Ascending aorta (tissue), 2 donors: ENCODE data around the gene CLEC3B. TPM values are rescaled to one million over a fixed set of nuclear protein-coding genes. Genes with fewer than 3 reads are reported as not detected.
"Not testable (repeated sequence)": the region's sequence is repeated elsewhere in the genome, so short reads cannot be mapped to it uniquely, and the experiment has no call there.

ENCODE experiments used
- DNase-seq, 2 donors: peaks; one replicate each; pipeline ENCODE4 v3.0.0-alpha.2; 2019; ENCODE audit warnings: low spot score in 2 of 2
- H3K27ac ChIP-seq, 2 donors: fragments of 200-600 bp; sonication (generic); one replicate each; pipeline ENCODE4 v1.5.1; 2016 to 2017; ENCODE audit warnings: mild to moderate bottlenecking in 1 of 2
- H3K27me3 ChIP-seq: fragments of 200-600 bp; sonication (generic); one replicate; pipeline ENCODE4 v1.5.1; 2017
- H3K36me3 ChIP-seq, 2 donors: fragments of 200-600 bp; sonication (generic); one replicate each; pipeline ENCODE4 v1.5.1; 2016
- H3K4me1 ChIP-seq, 2 donors: fragments of 200-600 bp; sonication (generic); one replicate each; pipeline ENCODE4 v1.5.1; 2016 to 2017; ENCODE audit warnings: mild to moderate bottlenecking in 1 of 2
- H3K4me3 ChIP-seq, 2 donors: fragments of 200-600 bp; sonication (generic); one replicate each; pipeline ENCODE4 v1.5.1; 2016 to 2017; ENCODE audit warnings: mild to moderate bottlenecking in 1 of 2
- H3K9me3 ChIP-seq, 2 donors: fragments of 200-600 bp; sonication (generic); one replicate each; pipeline ENCODE4 v1.5.1; 2016
- intact Hi-C: fragments of 100-400 bp; cut with DNase I; formaldehyde crosslinking; loops from one replicate; pipeline ENCODE4 v1.15.1; 2023
- total RNA-seq: library from RNA; depleted of rRNA; stranded (reverse); fragments of >200 nt; gene quantifications from one replicate; pipeline ENCODE4 v1.1.0, GENCODE V29; 2016
- TF ChIP-seq, protein P1 (sequence below), 3 experiments: fragments of 200-600 bp in 2 of 3; fragments of 450-650 bp in 1 of 3; sonication (generic) in 2 of 3; IDR thresholded peaks; one replicate each; pipeline ENCODE4 v1.5.1; 2016 to 2019; ENCODE audit warnings: antibody characterized with exemption in 3 of 3, mild to moderate bottlenecking in 1 of 3, moderate library complexity in 1 of 3

CLEC3B gene
- total RNA-seq, 1 donor from 2014 or later, result 130 TPM

GRCh38 chr3:44984335-44984734, 41.8 kb upstream of the CLEC3B start:
- H3K4me3 ChIP-seq, result no peak overlapping the region
- intact Hi-C loops, result no loop called here
- H3K36me3 ChIP-seq, result no peaks in the 10 kb centered on the region
- H3K27ac ChIP-seq, result no peak overlapping the region
- TF ChIP-seq, protein P1, sequence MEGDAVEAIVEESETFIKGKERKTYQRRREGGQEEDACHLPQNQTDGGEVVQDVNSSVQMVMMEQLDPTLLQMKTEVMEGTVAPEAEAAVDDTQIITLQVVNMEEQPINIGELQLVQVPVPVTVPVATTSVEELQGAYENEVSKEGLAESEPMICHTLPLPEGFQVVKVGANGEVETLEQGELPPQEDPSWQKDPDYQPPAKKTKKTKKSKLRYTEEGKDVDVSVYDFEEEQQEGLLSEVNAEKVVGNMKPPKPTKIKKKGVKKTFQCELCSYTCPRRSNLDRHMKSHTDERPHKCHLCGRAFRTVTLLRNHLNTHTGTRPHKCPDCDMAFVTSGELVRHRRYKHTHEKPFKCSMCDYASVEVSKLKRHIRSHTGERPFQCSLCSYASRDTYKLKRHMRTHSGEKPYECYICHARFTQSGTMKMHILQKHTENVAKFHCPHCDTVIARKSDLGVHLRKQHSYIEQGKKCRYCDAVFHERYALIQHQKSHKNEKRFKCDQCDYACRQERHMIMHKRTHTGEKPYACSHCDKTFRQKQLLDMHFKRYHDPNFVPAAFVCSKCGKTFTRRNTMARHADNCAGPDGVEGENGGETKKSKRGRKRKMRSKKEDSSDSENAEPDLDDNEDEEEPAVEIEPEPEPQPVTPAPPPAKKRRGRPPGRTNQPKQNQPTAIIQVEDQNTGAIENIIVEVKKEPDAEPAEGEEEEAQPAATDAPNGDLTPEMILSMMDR (IDR thresholded peaks at IDR 0.05), result no peak
- no peaks in the 10 kb centered on the region for H3K9me3 ChIP-seq
- no peaks in the 10 kb centered on the region for H3K4me1 ChIP-seq
- no peak for DNase-seq
- H3K27me3 ChIP-seq, result no peaks in the 10 kb centered on the region

DNA sequence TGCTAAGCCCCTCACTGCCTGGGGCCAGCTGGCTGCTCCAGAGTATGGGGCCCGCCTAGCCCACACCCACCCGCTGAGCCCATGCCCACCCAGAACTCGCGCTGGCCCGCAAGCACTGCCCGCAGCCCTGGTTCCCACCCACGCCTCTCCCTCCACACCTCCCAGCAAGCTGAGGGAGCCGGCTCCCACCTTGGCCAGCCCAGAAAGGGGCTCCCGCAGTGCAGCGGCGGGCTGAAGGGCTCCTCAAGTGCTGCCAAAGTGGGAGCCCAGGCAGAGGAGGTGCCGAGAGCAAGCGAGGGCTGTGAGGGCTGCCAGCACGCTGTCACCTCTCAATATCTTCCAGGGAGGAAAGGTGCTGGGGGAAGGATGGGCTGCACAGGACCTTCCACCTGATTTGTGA, 39.8 kb upstream of the CLEC3B start:
- H3K27ac ChIP-seq, H3K4me1 ChIP-seq, H3K4me3 ChIP-seq, intact Hi-C loops, H3K27me3 ChIP-seq, DNase-seq, H3K9me3 ChIP-seq: not testable (repeated sequence)
- H3K36me3 ChIP-seq, result peaks cover 3 to 18% of the 10 kb centered on the region in 2 donors

DNA sequence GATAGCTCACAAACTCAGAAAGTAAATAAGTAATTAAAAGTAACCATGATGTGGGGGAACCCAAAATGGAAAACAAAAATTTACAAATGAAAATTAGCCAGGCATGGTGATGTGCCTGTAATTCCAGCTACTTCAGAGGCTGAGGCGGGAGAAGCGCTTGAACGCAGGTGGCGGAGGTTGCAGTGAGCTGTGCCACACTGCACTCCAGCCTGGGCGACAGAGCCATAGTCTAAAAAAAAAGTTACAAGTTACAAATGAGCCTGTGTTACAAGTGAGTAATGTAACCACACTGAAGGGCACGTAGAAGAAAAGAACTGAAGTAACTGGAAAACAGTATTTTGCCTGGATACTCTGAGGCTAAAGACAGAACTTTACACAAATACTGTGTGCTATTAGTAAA, 38.8 kb upstream of the CLEC3B start:
- Histone ChIP-seq H3K4me3 (no peak overlapping the region), H3K27me3 (no peaks in the 10 kb centered on the region), H3K9me3 (no peaks in the 10 kb centered on the region), H3K4me1 (no peaks in the 10 kb centered on the region), H3K36me3 (peaks cover 3 to 24% of the 10 kb centered on the region in 2 donors), H3K27ac (no peak overlapping the region)
- no peak for DNase-seq
- intact Hi-C loops, result no loop called here
- TF ChIP-seq, protein P1 (IDR thresholded peaks at IDR 0.05), result no peak

GRCh38 chr3:44988073-44988472, 38.0 kb upstream of the CLEC3B start:
- no peaks in the 10 kb centered on the region for H3K4me1 ChIP-seq
- intact Hi-C loops, result no loop called here
- H3K4me3 ChIP-seq, result no peak overlapping the region

GRCh38 chr3:44989141-44989540, 37.0 kb upstream of the CLEC3B start:
- Histone ChIP-seq H3K27me3 (no peaks in the 10 kb centered on the region), H3K36me3 (peaks cover 3 to 24% of the 10 kb centered on the region in 2 donors), H3K4me3 (no peak overlapping the region), H3K4me1 (no peaks in the 10 kb centered on the region), H3K9me3 (no peaks in the 10 kb centered on the region), H3K27ac (no peak overlapping the region)
- peak in 1 of 2 donors; percentile 19 for DNase-seq
- intact Hi-C loops, result no loop called here
- TF ChIP-seq, protein P1 (IDR thresholded peaks at IDR 0.05), result no peak

More at GRCh38 chr3:44988073-44988472, 38.0 kb upstream of the CLEC3B start:
- Histone ChIP-seq H3K27me3 (no peaks in the 10 kb centered on the region), H3K27ac (no peak overlapping the region), H3K9me3 (no peaks in the 10 kb centered on the region), H3K36me3 (peaks cover 3 to 24% of the 10 kb centered on the region in 2 donors)
- TF ChIP-seq, protein P1 (IDR thresholded peaks at IDR 0.05), result peak in 1 of 3 experiments; percentile 18
- DNase-seq, result no peak

DNA sequence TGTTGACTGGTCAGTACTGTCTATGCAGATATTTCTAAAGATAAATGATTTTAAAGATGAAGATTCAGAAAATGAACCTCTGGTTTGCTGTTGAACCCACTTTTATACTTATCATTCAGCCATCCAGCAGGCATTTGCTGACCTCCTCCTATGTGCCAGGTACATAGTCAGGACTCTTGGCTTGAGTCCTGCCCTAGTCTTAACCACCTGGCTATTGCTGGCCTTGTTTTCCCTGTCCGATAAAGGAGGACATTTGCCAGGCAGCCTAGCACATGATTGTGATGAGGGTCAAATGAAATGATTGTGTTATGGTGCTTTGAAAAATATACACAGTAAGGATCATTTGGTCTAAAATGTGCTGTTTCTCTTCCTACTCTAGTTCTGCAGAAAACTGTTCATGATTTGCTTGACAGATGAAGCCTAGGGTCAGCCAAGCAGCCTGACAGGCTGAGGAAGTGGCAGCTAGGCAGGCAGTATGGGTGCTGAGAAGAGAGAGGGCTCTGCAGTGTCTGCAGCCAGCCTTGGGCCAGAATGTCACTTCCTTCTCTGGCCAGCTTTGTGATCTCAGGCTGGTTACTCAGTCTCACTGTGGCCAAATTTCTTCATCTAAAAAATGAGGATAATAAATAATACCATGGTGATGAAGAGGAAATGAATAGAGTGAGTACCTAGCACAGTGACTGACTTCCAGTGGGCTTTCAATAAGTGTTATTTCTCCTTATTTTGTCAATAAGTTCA, 36.3 kb upstream of the CLEC3B start:
- Histone ChIP-seq H3K27me3 (no peaks in the 10 kb centered on the region), H3K4me1 (no peaks in the 10 kb centered on the region), H3K27ac (no peak overlapping the region), H3K9me3 (no peaks in the 10 kb centered on the region), H3K36me3 (peaks cover 3 to 24% of the 10 kb centered on the region in 2 donors), H3K4me3 (no peak overlapping the region)
- intact Hi-C loops, result no loop called here
- TF ChIP-seq, protein P1 (IDR thresholded peaks at IDR 0.05), result no peak
- DNase-seq, result no peak
